Measurements from ENCODE around the gene ZNF384.

Gene ZNF384

GRCh38 chr12:6620137-6620884 lies 68.9 kb downstream of the ZNF384 start:
- peak; percentile 59 for DNase-seq

DNA sequence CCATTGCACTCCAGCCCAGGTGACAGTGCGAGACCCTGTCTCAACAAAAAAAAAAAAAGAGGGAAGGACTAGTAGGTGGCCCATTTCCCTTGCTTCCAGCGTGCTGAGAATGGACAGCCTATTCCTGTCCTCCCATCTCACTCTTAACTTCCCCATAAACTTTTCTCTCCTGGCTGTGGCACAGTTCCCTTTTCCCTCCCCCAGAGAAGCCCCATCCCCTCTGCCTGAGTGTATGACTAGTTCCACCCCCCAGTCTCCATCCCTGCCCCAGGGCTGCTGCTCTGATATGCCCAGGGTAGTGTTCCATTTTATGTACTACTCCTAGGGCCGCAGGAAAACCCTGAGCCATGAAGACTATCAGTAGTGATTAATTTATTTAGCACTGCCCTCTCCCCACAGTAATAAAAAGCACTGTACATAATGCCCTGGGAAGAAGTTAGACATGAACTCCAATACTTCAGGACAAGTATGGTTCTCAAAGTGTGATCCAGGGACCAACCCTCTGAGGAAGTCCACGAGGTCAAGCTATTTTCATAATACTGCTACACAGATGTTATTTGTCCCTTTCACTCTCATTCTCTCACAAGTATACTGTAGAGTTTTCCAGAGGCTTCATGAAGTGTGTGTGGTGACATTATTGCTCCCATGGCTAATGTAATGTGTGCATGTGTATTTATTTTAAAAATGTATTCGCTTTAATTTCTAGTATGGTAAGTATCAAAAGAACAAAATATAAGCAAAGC lies 70.5 kb downstream of the ZNF384 start:
- no peak for DNase-seq
